NCI-H748 treated with DMSO at 0.1 percent for 48 hours (cell line): ENCODE results near the gene NETO2.

Experiments
- DNase-seq: peaks from one replicate; lab custom pipeline; 2025; lab: John Stamatoyannopoulos, UW

The NETO2 gene

DNA sequence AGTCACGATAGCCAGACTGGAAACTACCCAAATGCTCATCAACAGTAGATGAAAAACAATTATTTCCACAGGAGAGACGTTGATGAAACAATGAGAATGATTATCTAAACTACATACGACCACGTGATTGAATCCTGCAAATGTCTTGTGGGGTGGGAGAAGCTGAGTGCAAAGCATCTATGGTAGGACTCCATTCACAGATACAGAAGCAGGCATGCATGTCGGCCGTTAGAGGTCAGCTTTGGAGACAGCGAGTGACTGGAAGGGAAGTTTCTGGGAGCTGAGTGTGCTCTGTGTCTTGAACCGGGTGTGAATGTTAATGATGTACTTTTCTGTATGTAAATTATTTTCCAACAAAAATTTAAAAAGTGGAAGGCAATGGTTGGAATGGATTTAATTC is 98.7 kb downstream of the NETO2 start:
- no peak for DNase-seq

DNA sequence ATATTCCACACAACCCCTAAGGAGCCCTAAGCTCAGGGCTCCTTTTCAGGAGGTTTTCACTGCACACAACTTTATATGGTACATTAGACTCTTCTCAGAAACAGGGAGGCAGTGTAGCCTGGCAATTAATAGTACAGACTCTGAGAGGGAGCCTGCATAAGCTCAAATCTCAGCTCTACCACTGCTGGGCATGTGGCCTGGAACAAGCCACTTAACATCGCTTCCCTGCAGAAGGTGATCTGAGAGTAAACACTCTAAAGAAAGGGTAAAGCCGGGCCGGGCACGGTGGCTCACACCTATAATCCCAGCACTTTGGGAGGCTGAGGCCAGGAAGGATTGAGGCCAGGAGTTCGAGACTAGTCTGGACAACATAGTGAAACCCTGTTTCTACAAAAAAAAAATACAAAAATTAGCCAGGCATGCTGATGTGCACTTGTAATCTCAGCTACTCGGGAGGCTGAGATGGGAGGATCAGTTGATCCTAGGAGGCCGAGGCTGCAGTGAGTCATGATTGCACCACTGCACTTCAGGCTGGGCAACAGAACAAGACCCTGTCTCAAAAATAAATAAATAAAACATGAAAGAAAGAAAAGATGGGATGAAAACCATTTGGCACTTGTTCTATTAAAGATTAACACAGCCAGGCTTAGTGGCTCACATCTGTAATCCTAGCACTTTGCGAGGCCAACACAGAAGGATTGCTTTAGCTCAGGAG is 99.6 kb downstream of the NETO2 start:
- DNase-seq, result no peak

DNA sequence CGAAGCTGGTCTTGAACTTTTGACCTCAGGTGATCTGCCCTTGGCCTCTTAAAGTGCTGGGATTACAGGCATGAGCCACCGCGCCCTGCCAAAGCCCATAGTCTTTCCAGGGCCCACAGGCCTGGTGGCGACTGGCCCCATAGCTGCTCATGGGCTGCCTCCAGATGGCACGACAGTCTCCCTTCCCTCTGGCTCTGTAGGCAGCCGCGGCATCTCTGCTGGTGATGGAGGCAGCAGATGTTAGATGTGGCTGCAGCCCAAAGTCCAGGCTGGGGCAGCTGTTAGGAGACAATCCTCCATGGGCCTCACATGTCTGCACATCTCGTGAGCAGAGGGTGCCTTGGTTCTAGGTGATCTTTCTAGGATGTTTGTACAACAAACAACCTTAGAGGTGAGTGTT is 100.5 kb downstream of the NETO2 start:
- DNase-seq, result no peak

DNA sequence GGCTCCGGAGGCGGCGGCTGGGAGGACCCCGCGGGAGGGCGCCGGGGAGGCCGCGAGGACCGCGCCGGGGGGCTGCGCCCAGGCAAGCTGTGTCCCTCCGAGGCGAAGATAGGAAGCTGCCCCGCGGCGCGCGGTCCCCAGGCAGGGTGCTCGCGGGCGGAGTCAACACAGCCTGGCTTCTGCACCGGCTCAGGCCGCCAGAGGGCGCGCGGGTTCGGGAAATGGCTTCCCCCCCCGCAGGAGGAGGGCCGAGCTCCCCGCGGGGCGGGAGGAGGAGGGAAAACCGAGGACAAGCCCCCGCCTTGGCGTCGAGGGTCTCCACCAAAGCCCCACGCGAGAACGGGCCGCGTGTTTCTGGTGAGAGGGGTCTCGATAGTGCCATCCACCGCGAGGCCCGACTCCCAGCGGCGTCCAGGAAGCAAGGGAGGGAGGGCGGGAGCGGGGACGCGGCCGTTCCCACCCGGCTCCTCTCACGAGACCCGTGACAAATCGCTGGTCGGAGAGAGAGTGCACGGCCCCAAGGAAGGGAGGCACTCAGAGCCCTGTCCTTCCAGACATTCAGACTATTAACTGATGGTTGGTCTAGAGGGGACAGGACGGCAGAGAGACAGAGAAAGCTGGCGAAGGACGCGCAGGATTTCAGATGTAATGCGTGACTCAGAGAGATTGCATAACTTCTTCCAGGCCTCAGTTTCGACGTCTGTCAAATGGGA is 105.8 kb downstream of the NETO2 start:
- no peak for DNase-seq

DNA sequence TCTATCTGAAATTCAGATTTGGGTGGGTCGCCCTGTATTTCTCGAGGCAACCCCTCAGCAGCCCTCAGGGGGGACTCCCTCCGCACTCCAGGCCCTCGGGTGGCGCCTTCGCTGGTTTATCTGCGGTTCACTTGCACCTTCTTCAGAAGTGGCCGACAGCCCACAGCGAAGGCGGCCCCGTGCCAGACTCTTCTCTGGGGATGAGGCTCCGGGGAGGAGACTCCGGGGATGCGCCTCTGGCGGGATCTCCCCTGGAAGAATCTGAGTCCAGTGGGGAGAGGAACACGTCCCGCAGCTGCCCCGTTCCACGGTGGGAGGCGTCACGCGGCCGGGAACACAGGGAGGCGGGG is 106.4 kb downstream of the NETO2 start:
- no peak for DNase-seq

DNA sequence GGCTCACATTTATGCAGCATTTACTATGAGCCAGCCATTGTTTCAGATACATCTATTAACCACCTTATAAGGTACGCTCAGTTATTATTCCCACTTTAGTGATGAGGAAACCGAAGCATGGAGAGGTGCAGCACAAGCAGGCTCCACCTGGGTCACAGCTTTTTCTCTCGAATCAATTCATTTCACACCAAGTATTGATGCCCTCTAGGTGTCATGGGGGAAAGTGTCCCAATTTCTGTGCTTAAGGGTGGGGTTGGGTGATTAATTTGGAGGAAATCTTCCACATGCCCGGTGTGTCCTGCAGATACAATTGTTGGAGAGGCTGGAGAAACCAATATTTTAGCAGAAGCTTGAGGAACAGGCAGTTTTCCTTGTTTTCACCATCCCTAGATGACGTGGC is 107.5 kb downstream of the NETO2 start:
- no peak for DNase-seq

DNA sequence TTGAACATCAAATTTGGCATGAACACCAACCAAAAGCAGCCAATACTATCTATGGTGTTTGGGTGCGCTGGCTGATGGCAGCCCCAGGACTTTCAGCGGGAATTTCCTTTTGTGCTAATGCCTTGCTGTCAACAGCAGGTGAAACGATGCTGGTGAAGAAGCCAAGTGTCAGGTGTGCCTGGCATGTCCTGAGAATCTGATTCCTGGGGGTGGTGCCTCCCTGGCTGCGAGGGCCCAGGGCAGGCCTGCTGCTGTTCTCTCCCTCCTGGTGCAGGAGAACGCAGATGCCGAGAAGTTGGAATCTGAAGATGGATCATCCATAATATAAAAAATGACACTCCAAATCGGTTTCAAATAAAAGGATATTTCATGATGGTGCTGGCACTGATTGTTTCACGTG is 108.3 kb downstream of the NETO2 start:
- DNase-seq, result no peak

DNA sequence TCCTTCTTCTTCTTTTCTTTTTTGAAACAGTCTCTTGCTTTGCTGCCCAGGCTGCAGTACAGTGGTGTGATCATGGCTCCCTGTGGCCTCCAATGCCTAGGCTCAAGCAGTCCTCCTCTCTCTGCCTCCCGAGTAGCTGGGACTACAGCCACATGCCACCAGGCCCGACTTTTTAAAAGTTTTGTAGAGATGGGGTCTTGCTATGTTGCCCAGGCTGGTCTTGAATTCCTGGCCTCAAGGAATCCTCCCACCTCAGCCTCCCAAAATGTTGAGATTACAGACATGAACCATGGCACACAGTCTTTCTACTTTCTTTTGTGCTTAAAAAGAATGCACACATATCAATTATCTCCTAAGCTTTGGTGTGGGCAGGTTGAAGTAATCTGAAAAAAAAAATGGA is 109.3 kb downstream of the NETO2 start:
- no peak for DNase-seq

DNA sequence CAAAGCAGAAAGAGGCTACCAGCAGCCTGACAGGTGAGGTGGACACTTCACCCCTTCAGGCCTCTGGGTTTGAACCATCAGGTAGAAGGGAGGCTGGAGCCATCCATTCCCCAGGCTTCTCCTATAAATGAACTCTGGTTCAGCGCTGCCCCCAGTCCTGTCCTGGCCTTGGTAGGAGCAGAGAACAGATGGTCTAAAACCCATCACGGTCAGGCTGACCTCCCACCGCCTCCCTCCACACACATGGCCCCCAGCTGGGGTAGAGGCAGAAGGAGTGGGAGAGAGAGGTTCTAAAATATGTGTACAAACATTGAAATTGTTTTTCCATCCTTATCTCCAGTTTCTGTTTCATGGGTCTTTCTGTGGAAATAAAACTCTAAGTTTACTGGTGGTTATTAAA is 110.6 kb downstream of the NETO2 start:
- DNase-seq, result no peak

DNA sequence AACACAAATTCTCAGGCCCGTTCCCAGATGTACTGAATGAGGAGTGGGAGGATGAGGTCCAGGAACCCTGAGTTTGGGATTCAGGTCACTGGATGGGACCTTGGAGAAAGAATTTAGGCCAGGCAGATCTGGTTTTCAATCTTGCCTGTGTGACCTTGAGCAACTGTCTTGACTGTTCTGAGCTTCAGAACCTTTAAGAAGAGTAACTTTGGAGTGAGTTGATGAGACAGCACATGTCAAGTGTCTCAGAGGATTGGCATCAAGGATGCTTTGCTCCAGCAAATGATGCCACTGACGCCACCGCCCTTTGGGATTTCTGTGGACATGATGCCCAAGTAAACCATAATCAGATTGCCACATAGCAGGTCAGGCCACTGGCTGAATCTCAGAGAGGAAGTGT is 114.0 kb downstream of the NETO2 start:
- DNase-seq, result no peak

DNA sequence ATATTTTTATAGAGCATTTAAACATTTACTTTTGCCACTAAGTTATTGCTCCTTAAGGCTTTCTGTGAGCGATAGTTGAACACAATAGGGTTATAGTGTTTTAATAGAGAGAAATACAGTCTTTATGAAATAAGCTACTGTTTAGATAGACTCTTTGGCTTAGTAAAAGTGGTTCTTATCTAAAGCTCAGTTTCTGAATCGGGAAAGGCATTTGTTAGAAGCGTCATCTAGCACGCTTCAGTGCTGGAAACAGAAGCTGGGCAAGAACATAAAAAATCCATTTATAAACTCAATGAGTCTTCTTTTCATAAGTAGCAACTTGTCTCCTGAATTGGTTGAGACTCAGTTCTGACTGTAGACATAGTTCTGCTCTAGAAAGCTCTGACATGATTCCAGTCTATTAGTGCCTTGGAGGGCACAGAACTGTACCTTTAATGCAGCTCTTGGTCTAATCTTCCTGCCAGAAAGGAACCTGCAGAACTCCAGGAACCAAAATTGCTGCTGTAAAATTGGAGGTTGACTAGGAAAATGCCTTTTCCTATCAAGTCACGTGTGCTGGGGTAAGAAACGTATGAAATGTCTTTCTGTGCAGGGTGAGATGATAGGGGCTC is 114.9 kb downstream of the NETO2 start:
- no peak for DNase-seq
